GM19452 (cell line): ENCODE results near the gene FKBP1C.

Source experiments
- ATAC-seq: cut with Tn5 transposase; IDR thresholded peaks from one replicate; pipeline ENCODE4 v1.9.1; 2021; ENCODE audit not compliant: unreplicated experiment

Gene FKBP1C

GRCh38 chr6:63259153-63259552 is 47.9 kb downstream of the FKBP1C start:
- no peak for ATAC-seq

DNA sequence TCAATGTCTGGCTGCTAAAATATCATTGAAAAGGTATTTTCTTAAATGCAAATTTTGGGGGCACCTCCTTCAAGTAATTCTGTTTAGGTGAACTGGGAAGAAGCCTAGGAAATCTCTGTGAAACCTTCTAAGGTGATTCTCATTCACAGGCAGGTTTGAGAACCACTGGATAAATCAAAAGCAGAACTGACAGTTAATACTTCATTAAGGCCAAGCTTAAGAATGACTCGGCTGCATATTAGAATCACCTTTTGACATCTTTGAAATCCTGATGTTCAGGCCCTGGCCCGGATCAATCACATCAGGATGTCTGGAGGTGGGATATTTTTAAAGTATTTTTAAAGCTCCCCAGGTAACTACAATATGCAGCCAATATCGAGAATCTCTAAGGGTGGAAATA is 50.6 kb downstream of the FKBP1C start:
- no peak for ATAC-seq
